ENCODE data around the gene SCN9A. TPM values are rescaled to one million over a fixed set of nuclear protein-coding genes. Genes with fewer than 3 reads are reported as not detected.
A peak's percentile ranks its signal among the peaks of the same experiment; 100 is the strongest.

SCN9A gene
- total and polyA plus RNA-seq, 9 of the 15 experiments (the other 6 are each of a cell fraction or from before 2014, with no cell fraction given), result 1.4 to 22.8 (median 7.1) TPM

DNA sequence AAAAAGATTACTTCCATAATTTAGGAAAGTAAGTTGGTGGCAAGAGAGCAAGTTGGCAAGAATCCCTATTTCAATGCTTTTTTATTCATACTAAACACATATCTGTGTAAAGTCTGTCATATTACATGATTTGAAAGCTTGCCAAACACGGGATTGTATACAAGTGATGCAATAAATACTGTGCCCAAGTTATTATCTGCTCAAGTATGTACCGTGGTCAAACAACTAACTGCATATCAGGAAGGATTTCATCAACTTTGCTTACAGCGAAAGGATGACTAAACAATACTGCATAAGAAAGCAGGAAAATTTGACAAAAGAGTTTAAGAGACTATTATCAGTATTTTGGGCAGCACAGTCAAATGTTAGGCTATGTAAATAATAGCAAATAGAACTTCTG, 178.3 kb downstream of the SCN9A start (continued):
- TF ChIP-seq, protein P1, sequence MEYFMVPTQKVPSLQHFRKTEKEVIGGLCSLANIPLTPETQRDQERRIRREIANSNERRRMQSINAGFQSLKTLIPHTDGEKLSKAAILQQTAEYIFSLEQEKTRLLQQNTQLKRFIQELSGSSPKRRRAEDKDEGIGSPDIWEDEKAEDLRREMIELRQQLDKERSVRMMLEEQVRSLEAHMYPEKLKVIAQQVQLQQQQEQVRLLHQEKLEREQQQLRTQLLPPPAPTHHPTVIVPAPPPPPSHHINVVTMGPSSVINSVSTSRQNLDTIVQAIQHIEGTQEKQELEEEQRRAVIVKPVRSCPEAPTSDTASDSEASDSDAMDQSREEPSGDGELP (CRISPR knock-in tag; IDR thresholded peaks at IDR 0.05; ENCODE audit: borderline replicate concordance), result no peak
- TF ChIP-seq TAF7 (tag; IDR thresholded peaks at IDR 0.05) (no peak), MAZ (CRISPR knock-in tag; conservative IDR thresholded peaks at IDR 0.05 in 1 of 2, IDR thresholded peaks at IDR 0.05 in 1 of 2) (no peak), SOX6 (IDR thresholded peaks at IDR 0.05) (peak; percentile 45; the same call in 1 of the 2 replicates), ZNF239 (CRISPR knock-in tag; IDR thresholded peaks at IDR 0.05) (no peak), ATF3 (IDR thresholded peaks at IDR 0.05) (peak; percentile 83), ATF3 (CRISPR knock-in tag; conservative IDR thresholded peaks at IDR 0.05) (no peak), TRIM24 (IDR thresholded peaks at IDR 0.05) (peak in 1 of 2 experiments; percentile 2; a peak in 1 of 4 replicates), MAFK (IDR thresholded peaks at IDR 0.05; ENCODE audit: low read length) (no peak), KLF6 (CRISPR knock-in tag; IDR thresholded peaks at IDR 0.05; ENCODE audit: borderline replicate concordance) (no peak), NCOR1 (IDR thresholded peaks at IDR 0.05) (no peak), HNRNPH1 (optimal IDR thresholded peaks at IDR 0.05; ENCODE audit: low read depth, low read length) (no peak), EP300 (IDR thresholded peaks at IDR 0.05; ENCODE audit: low read length) (no peak), BHLHE40 (IDR thresholded peaks at IDR 0.05; ENCODE audit: low read length) (peak; percentile 17; the same call in 1 of the 2 replicates), ZNF197 (CRISPR knock-in tag; IDR thresholded peaks at IDR 0.05; ENCODE audit: low read depth) (no peak), SRSF9 (IDR thresholded peaks at IDR 0.05; ENCODE audit: borderline replicate concordance, low read depth, low read length) (no peak), FOSL1 (tag; conservative IDR thresholded peaks at IDR 0.05) (no peak), PHB (CRISPR knock-in tag; IDR thresholded peaks at IDR 0.05) (no peak)
